ENCODE measurements around the gene ARHGEF4. TPM values are rescaled to one million over a fixed set of nuclear protein-coding genes. Genes with fewer than 3 reads are reported as not detected.

ARHGEF4 gene
- total RNA-seq, 2 donors from 2014 or later, result 0.20 to 0.80 TPM

DNA sequence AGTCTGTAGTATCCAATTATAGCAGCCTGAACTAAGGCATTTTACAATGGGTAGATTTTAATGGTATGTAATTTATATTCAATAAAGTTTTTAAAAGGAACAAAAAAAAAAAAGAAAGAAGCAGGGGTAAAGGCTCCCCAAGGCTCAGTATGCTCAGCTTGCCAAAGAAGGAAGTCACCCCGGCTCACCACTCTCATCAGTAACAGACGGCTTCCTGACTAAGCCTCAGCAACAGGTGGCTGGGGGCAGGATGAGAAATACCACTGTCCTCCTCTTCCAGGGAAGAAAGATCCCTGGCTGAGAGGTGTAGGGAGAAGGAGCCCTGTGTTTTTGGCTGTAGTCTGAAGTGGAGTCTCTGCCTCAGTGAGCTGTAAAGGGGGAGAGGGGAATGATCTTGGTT lies 121.2 kb downstream of the ARHGEF4 start:
- H3K27ac Mint-ChIP-seq, result no peak overlapping the region
- DNase-seq (ENCODE audit: low spot score in 2 of 2) (no peak), ATAC-seq (no peak)
- H3K36me3 Mint-ChIP-seq, result peaks cover 0 to 9% of the 10 kb centered on the region in 2 donors
- peaks cover 13 to 14% of the 10 kb centered on the region in 2 donors for H3K9me3 Mint-ChIP-seq

DNA sequence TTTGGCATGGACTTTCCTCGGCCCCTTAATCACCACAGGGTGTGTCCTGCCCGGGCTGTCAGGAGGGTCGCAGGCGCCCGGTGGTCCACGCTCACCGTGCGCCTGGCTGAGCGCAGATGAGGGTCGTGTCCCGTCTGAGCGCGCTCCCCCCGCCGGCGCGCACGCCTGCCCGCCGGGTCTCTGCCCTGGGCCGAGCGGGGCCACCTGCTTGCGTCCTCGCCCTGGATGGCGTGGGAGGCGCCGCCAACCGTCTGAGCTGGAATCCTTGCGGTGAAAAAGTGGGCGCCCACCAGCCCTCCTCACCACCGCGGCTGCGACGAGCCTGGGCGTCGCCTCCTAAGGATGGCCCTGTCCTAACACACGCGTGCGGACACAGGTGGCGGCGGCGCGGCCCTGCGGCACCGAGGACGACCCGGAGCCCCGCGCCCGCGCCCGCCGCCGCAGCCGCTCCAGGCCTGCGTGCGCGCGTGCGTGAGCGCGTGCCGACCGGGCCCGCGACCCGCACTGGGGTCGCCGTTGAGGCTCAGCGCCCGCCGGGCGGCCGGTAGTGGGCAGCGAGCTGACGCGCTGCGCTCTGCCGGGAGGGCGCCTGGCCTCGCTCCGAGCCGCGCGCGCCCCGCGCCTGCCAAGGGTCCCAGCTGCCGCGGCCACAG lies 126.6 kb downstream of the ARHGEF4 start:
- ATAC-seq (peak in 1 of 2 donors; percentile 29), DNase-seq (ENCODE audit: low spot score in 2 of 2) (no peak)
- no peaks in the 10 kb centered on the region for H3K36me3 Mint-ChIP-seq
- no peak overlapping the region for H3K27ac Mint-ChIP-seq
- no peaks in the 10 kb centered on the region for H3K9me3 Mint-ChIP-seq

DNA sequence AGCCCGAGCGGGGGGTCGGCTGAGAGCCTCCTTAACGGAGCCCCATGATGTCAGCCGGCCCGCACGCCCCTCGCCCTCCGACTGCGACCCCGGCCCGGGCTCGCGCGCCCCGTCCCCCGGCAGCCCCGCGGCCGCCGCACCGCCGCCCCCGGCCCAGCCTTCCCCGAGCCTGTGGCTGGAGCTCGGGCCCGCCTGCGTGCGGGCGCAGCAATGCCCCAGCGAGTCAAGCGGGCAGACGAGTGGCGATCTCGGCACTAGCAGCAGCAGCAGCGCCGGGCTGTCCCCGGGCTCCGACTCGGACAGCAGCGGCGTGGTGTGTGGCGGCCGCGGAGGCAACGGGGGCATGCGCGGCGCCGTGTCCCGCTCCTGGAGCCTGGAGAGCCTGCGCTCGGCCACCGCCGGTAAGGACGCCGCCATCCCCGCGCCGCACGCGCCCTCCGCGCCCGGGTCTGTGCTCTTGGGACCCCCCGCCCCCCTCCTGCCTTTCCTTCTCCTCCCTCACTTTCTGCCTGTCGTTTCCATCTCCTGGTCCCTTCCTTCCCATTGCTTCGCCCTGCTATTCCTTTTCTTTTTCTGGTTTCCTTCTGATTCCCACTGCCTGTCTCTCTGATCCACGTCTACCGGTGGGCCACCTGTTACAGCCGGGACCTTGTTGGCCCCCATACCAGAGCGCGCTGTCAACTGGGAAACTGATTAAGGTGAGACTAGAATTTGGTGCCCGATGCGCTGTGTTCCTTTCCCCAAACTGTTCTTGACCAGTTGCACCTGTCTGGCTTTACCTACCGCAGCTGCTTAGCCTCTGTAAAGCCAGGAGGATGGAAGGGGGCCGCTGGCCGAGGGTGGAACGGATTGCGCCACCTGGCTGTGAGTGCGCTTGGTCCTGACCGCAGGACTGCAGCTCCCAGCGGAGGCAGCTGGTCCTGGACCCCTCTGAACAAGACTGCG lies 127.4 kb downstream of the ARHGEF4 start:
- H3K36me3 Mint-ChIP-seq, result no peaks in the 10 kb centered on the region
- DNase-seq (ENCODE audit: low spot score in 2 of 2) (no peak), ATAC-seq (peak in 1 of 2 donors; percentile 55)
- H3K27ac Mint-ChIP-seq, result no peak overlapping the region
- H3K9me3 Mint-ChIP-seq, result no peaks in the 10 kb centered on the region

DNA sequence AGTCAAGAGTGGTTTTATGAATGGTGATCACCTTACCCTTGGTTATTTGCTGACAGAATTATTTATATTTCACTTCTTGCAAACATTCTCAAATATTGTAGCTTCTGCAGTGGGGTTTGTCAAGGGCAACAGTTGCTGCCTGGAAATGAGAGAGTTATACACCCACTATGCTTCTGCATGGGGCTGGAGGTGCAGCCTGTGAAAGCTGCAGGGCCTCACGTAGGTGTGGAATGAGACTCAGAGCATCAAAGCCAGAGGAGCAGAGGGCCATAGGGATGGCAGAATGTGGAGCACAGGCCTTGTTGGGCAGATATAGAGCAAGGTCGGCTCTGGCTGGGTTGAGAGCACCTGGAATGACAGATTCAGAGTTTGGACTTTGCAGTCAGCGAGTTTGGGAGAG lies 128.2 kb downstream of the ARHGEF4 start:
- Mint-ChIP-seq H3K36me3 (no peaks in the 10 kb centered on the region), H3K9me3 (no peaks in the 10 kb centered on the region), H3K27ac (no peak overlapping the region)
- ATAC-seq, result no peak
- DNase-seq (ENCODE audit: low spot score in 2 of 2), result no peak

DNA sequence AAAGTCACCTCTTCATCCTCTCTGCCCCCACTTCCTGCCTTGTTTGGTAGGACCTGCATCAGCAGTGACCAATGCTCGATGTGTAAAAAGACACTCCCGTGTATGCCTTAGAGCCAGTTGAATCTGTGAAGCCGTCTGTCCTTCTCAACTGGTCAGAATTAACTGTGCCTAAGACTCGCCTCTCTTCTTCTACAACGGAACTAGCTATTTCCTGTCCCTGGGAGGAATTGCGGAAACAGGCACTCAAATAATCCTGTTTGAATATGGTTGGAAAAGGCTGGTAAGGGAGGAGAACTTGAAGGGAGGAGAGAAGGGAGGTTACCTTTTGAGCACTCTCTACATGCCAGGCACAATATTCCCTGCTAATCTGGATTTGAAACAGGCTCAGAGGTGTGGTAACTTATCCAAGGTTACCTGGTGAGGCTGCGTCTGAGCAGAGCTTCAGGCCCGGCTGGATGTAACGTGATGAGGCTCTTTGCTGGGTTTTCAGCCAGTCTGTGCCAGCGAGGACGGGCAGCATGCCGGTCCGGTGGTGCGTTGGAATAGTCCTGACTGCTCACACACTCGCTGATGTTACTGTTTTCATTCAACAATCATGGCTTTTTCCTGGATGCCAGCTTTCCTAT lies 129.5 kb downstream of the ARHGEF4 start:
- DNase-seq (ENCODE audit: low spot score in 2 of 2) (no peak), ATAC-seq (no peak)
- no peaks in the 10 kb centered on the region for H3K36me3 Mint-ChIP-seq
- no peaks in the 10 kb centered on the region for H3K9me3 Mint-ChIP-seq
- H3K27ac Mint-ChIP-seq, result no peak overlapping the region

DNA sequence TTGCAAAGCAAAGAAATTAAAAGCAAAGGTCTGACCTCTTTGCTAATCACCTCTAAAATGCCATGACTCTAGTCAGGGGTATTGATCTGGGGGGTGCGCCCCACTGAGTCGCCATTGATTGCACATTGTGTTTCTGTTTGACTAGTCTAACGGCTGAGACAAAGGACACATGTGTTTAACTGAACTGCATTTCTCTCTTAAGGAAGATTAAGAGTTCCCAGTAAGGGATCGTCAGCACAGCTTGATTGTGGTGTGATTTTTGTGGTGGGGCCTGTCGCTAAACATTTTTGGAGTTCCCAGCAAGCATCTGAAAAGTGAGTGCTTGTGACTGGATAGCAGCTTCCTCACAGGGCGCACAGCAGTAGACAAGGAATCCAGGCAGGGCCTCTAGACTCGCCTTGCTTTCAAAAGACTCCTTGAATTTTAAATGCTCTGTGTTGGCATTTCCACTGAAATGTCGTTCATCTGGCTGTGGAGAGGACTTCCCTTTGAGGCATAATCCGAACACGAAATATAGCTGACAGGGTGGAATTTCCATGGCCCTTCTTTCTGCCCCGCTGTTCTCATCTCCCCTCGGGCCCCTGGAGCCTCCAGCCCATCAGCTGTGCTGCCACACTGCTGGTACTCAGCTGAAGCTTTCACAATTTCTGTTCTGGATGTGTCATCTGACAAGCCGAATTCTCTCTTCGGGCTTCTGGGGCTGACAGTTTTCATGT lies 130.2 kb downstream of the ARHGEF4 start:
- no peak for ATAC-seq
- no peaks in the 10 kb centered on the region for H3K36me3 Mint-ChIP-seq

DNA sequence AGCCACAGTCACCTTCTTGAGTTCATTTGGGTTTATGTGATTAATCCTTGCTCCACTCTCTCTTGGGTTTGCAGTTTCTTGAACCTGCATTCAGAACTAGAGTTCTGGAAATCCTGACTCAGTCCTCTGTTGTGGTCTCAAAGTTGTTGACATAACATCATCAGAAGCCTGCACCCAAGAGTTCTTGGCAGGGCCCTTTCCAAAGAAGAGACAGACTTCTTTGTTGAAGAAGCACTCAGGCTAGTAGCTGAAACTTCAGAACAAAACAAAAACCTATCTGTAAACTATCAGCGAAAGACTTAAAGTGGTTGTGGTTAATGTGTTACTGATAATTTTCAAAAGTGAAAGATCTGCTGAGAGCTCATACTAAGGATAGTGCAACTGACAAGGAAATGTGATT lies 135.7 kb downstream of the ARHGEF4 start:
- DNase-seq (ENCODE audit: low spot score in 2 of 2) (peak in 1 of 2 donors; percentile 25), ATAC-seq (peak in 1 of 2 donors; percentile 97)
- Mint-ChIP-seq H3K27ac (peak overlapping the region in 1 of 2 donors; percentile 33), H3K36me3 (no peaks in the 10 kb centered on the region), H3K9me3 (no peaks in the 10 kb centered on the region)

More for the DNA sequence above, 130.2 kb downstream of the ARHGEF4 start:
- no peak for DNase-seq (ENCODE audit: low spot score in 2 of 2)
- Mint-ChIP-seq H3K9me3 (no peaks in the 10 kb centered on the region), H3K27ac (no peak overlapping the region)

DNA sequence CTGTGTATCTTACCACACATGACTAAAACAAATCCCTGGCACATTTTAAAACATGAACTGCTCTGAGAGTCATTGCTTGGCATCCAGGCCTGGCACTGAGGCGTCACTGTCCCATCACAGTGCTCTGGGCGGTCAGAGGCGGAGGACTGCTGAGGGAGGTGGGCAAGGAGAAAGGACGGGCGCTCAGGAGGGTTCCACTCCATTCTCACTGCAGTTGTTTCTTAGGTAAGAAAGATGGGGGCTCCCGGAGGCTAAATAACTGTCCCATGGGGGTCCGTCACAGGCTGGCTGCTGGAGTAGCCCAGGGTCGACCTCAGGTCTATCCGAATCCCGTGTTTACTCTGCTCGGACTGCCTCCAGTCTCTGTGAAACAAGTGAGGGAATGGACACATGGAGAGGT lies 139.0 kb downstream of the ARHGEF4 start:
- H3K36me3 Mint-ChIP-seq, result no peaks in the 10 kb centered on the region
- no peaks in the 10 kb centered on the region for H3K9me3 Mint-ChIP-seq
- ATAC-seq (no peak), DNase-seq (ENCODE audit: low spot score in 2 of 2) (no peak)
- no peak overlapping the region for H3K27ac Mint-ChIP-seq

DNA sequence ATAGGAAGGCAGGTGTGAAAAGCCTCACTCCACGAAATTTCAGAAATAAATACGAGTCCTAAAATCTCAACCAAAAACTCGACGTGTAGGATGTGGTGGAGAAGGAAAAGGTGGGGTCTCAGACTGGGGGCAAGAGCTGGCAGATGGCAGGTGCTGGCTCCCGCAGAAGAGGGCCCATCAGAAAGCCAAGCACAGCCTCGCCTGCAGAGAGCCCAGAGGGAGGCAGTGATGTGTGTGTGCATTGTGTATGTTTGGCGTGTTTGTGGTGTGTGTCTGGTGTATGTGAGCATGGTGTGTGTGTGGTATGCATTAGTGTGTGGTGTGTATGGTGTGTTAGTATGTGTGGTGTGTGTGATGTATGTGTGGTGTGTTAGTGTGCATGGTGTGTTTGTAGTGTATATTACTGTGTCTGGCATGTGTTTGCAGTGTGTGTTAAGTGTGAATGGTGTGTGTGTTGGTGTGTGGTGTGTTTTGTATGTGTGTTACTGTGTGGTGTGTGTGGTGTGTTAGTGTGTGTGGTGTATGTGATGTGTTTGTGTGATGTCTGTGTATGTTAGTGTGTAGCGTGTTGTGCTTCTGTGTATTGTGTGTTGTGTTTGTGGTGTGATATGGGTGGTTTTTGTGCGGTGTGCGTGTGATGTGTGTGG lies 140.0 kb downstream of the ARHGEF4 start:
- Mint-ChIP-seq H3K36me3 (no peaks in the 10 kb centered on the region), H3K27ac (no peak overlapping the region), H3K9me3 (no peaks in the 10 kb centered on the region)
- DNase-seq (ENCODE audit: low spot score in 2 of 2) (no peak), ATAC-seq (no peak)

DNA sequence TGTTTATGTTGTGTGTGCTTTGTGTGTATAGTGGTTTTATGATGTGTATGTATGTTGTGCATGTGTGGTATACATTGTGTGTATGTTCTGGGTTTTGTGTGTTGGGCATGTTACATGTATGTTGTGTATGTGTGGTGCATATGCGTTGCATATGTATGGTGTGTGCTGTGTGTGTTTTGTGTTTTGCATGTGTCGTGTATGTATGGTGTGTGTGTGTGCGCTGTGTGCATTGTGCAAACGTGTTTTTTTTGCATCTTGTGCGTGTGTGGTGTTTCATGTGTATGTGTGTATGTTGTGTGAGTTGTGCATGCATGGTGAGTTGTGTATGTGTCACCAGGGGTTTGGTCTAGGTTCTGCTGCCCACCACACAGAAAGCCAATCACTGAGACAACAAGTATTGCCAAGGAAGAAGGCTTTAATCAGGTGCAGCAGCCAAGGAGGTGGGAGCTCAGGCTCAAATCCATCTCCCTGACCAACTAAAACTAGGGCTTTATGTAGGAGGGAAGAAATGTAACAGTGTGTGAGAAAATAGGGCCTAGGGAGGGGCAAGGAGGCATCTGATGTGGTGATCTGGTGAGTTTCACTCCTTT lies 140.8 kb downstream of the ARHGEF4 start:
- no peak for ATAC-seq
- Mint-ChIP-seq H3K36me3 (no peaks in the 10 kb centered on the region), H3K9me3 (no peaks in the 10 kb centered on the region), H3K27ac (no peak overlapping the region)
- no peak for DNase-seq (ENCODE audit: low spot score in 2 of 2)

DNA sequence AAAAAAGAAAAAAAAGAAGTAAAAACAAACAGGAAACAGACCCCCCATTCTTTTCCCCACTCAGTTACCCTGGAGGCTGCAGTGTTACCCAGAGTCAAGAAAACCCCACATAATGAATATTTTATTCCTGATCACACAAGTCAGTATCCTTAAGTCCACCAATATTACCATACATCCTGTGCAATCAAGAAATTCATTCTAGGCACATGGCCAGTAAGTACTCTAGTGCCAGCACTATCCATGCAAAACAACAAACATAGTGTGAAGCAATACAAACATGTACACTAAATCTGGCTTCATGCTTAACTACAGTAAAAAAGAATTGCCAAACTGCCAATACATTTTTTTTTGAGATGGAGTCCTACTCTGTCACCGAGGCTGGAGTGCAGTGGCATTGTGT lies 145.0 kb downstream of the ARHGEF4 start:
- H3K36me3 Mint-ChIP-seq, result no peaks in the 10 kb centered on the region
- DNase-seq (ENCODE audit: low spot score in 2 of 2) (no peak), ATAC-seq (no peak)
- H3K9me3 Mint-ChIP-seq, result no peaks in the 10 kb centered on the region
- H3K27ac Mint-ChIP-seq, result no peak overlapping the region

DNA sequence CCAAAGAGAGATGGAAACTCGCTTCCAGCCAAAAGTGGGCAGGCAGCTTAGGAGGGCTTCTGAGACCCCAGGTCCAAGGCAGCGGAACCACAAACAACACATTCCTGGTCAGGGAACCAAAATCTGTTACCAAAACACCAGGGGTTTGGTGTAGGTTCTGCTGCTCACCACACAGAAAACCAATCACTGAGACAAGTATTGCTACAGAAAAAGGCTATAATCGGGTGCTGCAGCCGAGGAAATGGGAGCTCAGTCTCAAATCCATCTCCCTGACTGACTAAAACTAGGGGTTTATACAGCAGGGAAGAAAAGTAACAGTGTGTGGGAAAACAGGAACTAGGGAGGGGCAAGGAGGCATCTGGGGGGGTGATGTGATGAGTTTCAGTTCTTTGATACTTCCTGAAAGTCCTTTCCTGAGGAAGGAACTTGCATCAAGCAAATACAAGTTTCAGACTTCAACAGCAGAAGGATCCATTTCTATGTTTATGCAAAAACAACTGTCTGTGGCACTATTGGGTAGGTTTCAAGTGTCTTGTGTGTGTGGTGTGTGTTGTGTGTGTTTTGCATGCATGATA lies 148.6 kb downstream of the ARHGEF4 start:
- H3K9me3 Mint-ChIP-seq, result no peaks in the 10 kb centered on the region
- ATAC-seq (no peak), DNase-seq (ENCODE audit: low spot score in 2 of 2) (no peak)
- no peak overlapping the region for H3K27ac Mint-ChIP-seq
- no peaks in the 10 kb centered on the region for H3K36me3 Mint-ChIP-seq

DNA sequence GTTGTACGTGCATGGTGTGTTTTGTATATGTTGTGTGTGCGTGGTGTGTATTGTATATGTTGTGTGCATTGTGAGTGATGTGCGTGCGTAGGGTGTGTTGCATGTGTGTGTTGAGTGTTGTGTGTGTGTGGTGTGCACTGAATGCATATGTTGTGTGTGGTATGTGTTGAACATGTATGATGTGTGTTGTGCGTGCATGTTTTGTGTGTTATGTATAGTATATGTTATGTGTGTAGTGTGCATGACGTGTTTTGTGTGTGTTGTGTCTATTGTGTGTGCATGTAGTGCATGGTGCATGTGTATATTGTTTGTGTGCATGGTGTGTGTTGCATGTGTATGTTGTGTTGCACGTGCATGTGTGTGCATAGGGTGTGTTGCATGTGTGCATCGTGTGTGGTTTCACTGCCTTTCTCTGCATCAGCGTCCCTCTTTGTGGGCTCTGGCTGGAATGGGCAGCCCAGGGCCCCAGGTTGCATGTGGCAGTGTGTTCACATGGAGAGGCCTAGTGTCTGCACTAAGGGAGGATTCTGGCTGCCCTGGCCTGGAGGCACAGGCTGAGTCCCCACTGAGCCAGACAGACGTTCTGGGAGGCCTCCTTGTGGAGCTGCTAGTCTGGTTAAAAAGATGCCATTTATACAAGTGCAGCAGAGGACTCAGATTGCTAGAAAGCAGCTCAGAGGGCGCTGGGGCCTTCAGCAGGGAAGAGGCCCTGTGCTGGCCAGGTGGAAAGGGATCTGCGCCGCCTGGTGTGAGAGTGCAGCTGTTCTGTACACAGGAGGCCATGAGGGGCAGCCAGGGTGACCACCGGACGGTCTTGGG lies 149.3 kb downstream of the ARHGEF4 start:
- DNase-seq (ENCODE audit: low spot score in 2 of 2) (no peak), ATAC-seq (no peak)
- no peaks in the 10 kb centered on the region for H3K9me3 Mint-ChIP-seq
- no peaks in the 10 kb centered on the region for H3K36me3 Mint-ChIP-seq
- no peak overlapping the region for H3K27ac Mint-ChIP-seq

DNA sequence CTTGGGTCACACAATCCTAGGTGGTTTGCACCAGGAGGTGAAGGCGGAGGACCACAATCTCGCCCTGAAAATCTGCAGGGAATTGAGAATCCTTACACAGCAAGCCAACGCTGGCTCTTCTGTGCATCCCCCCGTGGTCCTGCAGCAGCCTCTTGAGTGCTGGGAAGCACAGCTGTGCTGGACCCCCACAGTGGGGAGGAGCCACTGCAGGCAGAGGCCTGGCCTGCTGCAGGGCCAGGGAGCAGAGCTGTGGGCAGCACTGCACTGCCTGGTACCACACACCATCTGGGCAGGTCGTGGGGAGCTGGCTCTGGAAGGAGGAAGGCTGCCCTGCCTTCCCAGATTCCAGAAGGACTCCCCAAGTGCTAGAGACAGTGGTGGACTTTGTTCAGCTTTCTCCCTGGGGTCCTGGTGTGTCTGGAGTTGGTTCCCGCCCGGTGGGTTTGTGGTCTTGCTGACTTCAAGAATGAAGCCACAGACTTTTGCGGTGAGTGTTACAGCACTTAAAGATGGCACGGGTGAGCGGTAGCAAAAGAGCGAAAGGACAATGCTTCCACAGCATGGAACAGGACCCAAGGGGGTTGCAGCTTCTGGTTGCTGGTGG lies 150.3 kb downstream of the ARHGEF4 start:
- no peak overlapping the region for H3K27ac Mint-ChIP-seq
- H3K9me3 Mint-ChIP-seq, result no peaks in the 10 kb centered on the region
- ATAC-seq (no peak), DNase-seq (ENCODE audit: low spot score in 2 of 2) (no peak)
- H3K36me3 Mint-ChIP-seq, result no peaks in the 10 kb centered on the region

Measured in activated naive CD4-positive, alpha-beta T cell treated with anti-CD3 and anti-CD28 coated beads, Interleukin-2, amount 50 U/mL, for 72 hours (primary cell).